ENCODE measurements around the gene ZNF71.
A peak's percentile ranks its signal among the peaks of the same experiment; 100 is the strongest.
"Not testable (repeated sequence)": the region's sequence is repeated elsewhere in the genome, so short reads cannot be mapped to it uniquely, and the experiment has no call there.

ZNF71 gene

DNA sequence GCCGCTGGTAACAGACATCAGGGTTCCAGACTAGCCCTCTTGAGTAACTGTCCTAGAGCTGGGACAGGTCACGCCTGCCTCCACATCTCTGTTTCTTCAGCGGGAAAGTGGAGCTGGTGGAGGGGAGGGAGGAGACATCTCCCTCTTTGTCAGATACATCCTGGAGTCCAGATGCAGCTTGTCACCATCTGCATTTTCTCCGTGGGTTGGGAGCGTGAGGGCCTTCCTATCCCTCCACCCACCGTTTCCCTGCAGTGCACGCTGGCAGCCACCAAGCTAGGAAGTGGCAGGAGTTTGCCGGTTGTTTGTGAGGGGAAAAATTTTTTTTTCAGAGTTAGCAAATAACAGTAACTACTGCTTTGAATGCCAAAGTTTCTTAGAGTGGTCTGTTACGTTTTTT is 27.9 kb downstream of the ZNF71 start:
- no peak for DNase-seq

DNA sequence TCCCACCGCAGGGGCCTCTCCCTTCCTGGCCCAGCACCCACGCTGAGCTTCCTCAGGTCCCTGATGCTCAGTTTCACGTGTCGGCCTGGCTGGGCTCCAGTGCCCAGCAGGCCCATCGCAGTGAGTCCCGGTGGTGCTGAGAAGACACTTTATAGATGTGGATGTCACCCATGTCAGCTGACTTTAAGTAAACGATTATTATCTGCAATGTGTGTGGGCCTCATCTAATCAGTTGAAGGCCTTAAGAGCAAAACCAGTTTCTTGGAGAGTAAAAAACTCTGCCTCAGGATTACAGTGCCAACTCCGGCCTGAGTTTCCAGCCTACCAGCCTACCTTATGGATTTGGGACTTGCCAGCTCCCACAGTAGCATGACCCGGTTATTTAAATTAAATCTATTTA is 30.6 kb downstream of the ZNF71 start:
- no peak for DNase-seq

DNA sequence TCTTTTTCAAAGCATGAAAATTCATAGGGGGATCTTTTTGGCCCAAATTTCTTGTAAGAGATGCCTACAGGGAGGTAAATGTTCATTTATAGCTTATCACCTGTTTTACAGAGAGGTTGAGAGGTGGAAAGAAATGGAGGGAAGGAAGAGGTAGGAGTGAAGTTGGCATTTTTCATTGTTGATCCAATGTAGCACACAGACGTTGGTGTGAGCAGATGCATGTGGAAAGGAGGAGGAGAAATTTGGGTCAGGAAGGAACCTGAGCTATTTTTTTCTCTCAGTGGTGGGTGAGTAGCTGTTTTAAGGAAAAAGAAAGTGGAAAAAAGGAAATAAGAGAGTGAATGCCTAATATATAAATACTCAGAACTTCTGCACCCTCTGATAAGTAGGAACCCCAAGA is 37.9 kb downstream of the ZNF71 start:
- DNase-seq, result no peak

DNA sequence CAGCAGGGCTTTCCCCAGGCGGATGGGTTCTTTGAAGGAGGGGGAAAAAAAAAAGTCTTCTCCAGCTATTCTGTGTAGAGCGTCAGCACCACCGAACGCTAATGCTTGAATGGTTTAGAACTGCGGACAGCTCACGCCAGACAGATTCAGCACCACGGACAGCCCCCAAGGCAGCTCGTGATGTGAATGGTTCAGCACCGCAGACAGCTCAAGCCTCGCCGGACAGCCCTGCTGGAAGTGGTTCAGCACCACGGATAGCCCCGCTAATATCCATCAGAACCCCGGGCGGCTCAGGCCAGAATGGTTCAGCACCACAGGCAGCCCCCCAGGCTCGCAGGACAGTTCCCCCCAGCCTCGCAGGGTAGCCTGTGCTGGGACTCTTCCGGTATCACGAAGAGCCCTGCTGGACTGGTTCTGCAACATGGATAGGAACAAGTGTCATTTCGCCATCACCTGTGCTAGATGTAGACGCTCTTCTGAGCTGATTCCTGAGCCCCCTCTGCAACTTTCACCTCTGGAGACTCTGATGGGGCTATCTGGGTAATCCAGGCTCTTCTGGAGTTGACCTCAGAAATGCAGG is 43.0 kb downstream of the ZNF71 start:
- DNase-seq, result peak; percentile 85

DNA sequence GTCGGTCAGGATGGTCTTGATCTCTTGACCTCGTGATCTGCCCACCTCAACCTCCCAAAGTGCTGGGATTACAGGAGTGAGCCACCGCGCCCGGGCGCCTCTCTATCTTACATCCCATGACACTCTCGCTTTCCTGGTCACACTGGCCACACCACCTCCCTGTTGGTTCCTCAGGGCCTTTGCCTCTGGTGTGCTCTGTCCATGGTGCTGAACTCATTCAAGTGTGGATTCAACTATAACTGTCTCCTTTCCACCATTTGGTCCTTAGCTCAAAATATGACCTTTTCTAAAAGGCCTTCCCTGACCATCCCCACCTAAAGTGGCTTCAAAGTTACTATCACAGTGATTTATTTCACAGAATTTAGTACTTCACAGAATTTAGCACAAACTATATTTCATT is 44.1 kb downstream of the ZNF71 start:
- no peak for DNase-seq

DNA sequence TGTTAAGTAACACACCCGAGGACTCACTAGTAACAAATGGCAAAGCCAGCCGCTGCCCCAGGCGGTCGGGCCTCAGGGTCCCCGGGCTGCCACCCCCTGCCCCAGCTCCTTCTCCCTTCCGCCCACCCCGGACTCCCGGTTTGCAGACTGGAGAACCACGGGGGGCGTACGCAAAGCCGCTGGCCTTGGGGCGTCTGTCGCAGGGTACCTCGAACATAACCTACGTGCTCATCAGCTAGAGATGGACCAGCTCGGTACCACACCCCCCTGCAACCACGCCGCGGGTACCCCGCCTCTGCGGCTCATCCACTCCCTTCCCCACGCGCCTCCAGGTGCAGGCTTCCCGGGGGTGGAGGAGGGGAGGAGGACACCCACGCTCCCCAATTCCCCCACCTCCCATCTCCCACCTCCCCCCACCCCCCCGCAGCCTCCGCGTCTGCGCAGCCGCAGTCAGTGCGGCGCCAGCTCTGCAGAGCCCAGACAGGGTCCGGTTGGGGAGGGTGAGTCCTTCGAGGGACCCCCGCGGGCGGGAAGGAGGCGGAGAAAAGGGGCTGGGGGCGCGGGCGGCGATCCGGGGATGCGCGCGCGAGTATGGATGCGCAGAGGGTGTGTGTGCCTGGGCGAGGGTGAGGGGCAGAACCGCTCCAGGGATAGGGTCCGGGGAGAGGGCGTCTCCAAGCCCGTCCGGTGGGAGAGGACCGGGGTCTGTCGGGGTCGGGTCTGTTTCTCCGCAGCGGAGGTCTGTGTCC is 47.8 kb downstream of the ZNF71 start, which contains the start of gene SMIM17:
SMIM17 (plus strand) TSS at position 449 of the 749 bp plus-strand sequence. CDS start 2,509 bp downstream, outside the sequence.
- DNase-seq, result no peak

DNA sequence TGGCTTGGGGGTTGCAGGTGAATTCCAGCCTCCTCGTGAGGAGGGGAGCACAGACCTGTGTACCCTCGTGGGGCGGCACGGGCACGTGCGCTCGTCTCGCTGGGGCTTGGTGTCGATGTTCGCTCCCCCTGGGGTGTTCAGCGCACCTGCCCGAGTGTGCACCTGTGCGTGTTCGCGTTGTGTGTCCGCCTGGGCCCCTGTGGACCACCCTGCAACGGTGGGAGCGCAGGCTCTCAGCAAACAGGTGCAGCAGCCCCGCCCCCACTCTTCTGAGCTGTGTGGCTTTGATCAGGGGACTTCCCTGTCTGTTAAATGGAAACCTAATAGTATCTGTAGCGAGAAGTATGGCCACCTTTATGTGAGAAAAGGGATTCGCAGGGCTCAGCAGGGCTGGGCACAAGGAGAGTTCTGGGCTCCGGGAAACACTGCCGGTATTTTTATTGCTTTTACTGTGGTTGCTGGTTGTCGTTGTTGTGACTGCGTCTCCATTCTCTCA is 48.4 kb downstream of the ZNF71 start:
- DNase-seq, result no peak

DNA sequence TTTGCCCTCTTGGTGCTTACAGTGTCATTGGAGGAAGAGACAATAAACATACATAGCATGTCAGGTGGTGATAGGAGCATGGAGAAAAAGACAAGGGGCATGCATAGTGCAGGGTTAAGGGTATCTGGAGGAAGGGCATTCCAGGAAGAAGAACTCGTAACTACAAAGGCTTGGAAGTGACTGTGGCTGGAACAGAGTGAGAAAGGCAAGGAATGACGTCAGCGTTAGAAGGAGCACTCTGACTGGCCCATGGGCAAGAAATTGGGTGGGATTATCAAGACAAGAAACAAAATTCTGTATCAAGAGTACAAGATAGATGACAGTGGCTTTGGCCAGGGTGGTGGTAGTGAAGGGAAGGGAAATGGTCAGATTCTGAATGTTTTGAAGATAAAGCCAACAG is 59.0 kb downstream of the ZNF71 start:
- no peak for DNase-seq

DNA sequence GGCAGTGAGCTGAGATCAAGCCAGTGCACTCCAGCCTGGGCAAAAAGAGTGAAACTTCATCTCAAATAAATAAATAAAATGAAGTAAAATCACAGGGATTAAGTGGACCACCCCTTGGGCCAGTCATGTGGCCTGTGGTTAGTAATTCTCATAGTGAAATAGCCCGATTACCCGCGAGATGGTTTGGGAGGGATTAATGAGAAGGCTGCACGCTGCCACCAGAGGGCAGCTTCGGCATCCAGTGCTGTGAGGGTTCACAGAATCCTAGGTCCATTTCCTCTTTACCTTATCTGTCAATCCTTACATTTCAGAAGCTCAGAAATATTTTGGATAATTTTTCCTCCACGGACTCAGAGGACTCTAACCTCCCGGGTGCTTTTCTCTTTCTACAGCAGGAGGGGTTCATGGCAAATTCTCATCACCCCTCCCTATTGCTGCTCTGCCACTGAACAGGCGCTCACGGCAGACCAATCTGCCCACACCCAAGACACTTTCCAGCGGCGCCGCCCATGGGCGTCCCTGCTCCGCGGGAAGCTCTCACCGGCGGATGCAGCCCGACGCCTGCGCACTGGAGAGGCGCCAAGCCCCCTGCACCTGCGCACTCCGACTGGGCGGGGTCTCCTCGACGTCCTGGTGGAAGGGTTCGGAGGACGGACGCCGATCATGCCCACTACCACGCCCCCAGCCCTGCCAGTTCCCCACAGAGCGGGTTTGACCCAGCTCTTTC is 65.4 kb downstream of the ZNF71 start:
- DNase-seq, result no peak

DNA sequence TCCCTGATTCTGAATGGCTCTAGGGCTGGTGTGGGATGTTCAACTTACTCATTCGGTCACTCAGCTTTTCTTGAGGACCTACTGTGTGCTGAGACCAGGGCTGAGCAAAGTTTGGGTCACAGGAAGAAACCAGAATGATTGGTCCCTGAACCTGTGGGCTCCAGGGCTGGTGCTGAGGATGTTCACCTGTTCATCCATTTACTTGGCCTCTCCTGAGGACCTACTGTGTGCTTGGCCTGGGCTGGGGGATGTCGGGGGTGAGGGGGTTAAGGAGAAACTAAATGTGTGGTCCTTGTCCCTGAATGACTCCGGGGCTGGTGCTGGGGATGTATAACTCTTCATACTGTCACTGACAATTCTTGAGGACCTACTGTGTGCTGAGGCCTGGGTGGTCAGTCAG is 66.1 kb downstream of the ZNF71 start:
- no peak for DNase-seq

DNA sequence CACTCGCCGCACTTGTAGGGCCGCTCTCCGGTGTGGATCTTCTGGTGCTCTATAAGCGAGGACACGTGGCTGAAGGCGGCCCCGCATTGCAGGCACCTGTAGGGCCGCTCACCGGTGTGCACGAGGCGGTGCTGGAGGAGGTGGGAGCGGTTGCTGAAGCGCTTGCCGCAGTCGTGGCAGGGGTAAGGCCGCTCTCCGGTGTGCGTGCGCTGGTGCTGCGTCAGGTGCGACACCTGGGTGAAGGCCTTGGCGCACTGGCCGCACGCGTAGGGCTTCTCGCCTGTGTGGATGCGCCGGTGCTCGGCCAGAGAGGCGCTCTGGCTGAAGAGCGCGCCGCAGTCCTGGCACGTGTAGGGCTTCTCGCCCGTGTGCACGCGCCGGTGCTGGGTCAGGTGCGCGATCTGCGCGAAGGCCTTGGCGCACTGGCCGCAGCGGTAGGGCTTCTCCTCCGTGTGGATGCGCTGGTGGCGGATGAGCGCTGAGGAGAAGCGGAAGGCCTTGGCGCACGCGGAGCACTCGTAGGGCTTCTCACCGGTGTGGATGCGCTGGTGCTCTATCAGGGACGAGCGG is 68.9 kb downstream of the ZNF71 start:
- DNase-seq, result no peak

DNA sequence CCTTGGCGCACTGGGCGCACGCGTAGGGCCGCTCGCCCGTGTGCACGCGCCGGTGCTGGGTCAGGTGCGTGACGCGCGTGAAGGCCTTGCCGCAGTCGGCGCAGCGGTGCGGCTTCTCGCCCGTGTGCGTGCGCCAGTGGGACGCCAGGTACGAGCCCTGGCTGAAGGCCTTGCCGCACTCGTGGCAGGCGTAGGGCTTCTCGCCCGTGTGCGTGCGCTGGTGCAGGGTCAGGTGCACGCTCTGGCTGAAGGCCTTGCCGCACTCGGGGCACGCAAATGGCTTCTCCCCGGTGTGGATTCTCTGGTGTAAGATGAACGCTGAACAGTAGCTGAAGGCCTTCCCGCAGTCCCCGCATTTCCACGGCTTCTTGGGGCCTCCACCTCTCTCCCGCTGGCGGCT is 69.4 kb downstream of the ZNF71 start:
- DNase-seq, result no peak

DNA sequence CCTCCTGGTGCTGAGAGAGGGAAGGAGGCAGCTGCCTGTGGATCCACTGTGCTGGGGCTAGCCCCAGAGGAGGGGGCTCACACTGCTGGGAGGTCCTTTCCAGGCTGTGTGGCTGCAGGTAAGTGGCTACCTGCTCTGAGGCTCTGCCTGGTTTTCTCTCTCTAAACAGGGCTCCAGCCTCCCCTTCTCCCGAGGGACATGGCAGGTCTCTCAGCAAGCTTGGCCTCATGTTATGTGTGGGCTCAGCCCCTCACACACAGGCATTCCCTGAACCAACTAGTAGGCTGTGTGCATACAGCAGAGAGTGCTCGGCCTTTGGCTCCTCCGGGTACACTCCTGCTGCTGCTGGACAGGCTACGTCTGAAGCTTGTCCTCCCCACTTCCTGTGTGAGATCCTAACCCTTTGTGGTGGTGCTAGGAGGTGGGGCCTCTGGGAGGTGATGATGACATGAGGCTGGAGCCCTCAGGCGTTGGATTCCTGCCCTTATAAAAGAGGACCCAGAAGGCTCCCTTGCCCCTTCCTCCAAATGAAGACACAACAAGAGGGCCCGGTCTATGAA is 72.3 kb downstream of the ZNF71 start:
- no peak for DNase-seq

DNA sequence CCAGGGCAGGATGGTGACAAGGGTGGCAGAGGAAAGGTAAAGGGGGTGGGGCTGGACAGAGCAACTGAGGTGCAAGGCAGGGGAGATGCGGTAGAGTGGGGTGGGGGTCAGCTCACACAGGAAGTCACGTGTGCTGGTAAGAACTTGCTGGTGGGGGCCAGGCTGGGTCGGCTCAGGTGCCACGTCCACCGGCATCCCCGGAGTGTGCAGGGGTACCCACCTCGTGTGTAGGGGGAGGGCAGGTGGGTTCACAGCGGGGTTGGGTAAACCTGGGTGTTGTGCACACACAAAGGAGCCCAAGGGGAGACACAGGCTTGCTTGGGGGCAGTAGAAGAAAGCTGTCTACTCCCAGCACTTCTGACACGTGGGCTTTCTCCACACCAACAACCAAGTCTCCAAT is 73.6 kb downstream of the ZNF71 start:
- DNase-seq, result no peak

DNA sequence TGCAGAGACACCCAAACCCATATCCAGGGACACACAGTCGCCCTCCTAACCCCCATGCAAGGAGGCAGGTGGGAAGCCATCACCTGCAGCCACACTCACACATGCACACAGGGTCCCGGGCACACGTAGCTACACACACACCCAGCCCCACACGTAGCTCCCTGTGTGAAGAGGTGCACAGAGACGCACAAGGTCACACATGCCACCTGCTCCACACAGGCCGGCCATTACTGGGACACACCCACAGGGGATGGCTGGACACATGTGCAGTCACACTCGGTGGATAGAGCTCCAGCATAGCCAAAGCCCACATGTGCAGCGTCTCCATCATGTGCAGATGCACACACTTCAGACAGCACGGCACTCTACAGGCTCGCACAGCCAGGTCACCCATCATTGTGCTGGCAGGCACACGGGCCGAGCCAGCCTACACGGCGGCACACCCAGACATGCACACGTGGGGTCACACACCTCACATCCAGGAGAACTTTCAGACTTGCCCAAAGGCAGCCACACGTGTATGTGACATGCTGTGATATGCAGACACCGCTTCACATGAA is 75.4 kb downstream of the ZNF71 start:
- no peak for DNase-seq

DNA sequence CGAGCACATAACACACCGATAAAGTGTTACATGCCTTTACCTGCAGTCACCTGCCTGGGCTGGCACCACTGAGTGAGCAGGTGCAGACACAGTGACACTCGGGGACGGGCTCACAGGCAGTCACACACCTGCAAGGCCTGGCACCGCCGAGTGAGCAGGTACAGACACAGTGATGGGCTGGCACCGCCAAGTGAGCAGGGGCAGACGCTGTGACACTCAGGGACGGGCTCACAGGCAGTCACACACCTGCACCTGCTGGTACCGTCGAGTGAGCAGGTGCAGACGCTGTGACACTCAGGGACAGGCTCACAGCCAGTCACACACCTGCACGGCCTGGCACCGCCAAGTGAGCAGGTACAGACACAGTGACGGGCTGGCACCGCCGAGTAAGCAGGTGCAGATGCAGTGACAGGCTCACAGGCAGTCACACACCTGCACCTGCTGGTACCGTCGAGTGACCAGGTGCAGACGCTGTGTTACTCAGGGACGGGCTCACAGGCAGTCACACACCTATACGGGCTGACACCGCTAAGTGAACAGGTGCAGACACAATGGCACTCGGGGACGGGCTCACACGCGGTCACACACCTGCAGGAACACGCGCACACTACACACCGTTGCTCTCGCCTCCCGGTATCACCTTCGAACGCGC is 76.0 kb downstream of the ZNF71 start:
- DNase-seq, result no peak

DNA sequence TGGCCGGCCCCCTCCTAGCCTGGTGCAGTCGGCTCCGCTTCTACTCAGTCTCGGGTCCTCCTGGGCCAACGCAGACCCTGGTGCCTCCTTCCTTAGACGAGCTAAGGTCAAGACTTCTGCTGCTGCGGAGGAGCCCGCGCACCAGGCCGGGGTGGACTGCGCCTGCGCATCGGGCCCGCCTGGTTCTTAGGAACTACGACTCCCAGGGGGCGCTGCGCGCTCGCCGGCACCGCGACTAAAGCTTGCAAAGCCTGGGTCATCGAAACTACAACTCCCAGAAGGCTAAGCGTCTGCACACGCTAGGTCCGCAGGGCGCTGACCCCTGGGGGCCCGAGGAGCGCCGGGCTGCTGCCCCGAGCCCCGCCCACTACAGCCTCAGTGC is 76.5 kb downstream of the ZNF71 start, which contains the start of gene ZNF835:
ZNF835 (minus strand) TSS at position 145 of the 382 bp plus-strand sequence. CDS start 6,559 bp downstream, outside the sequence.
- no peak for DNase-seq

DNA sequence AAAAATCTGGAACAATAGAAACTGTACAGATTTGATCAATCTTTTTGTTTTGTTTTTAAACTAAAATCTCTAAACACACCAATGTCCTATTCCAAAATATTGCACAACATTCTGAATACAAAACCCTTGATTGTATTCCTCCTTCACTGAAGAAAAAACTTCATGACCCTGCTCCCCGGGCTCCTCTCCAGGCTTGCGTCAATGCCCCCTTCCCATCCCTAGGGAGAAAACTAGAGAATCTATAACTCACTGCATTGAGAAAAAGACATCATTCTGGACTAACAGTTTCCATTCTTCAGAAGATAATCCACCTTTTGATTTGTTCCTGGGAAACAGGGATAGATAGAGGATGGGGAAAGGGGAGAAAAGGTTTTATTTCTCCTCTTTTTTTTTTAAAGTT is 77.5 kb downstream of the ZNF71 start:
- not testable (repeated sequence) for DNase-seq

All from islet precursor cell (in vitro differentiated cells).